Upper lobe of left lung (tissue), 6 donors: ENCODE data around the gene ANKS1A. TPM values are rescaled to one million over a fixed set of nuclear protein-coding genes. Genes with fewer than 3 reads are reported as not detected.
"Not testable (repeated sequence)": the region's sequence is repeated elsewhere in the genome, so short reads cannot be mapped to it uniquely, and the experiment has no call there.

ENCODE experiments used
- ATAC-seq, 2 donors: fragments of 200-7000 bp; cut with Tn5 transposase; one replicate each; pipeline ENCODE4 v1.9.1; 2022; ENCODE audit warnings: mild to moderate bottlenecking in 2 of 2, moderate library complexity in 2 of 2; ENCODE audit not compliant: low FRiP score in 2 of 2
- DNase-seq, 2 donors: peaks; one replicate each; pipeline ENCODE4 v3.0.0-alpha.2; 2019 to 2020
- H3K27ac ChIP-seq, 4 donors: fragments of 200-600 bp; sonication (generic); one replicate each; pipeline ENCODE4 v1.5.1; 2016 to 2019
- H3K27me3 ChIP-seq, 4 donors: fragments of 200-600 bp; sonication (generic); one replicate each; pipeline ENCODE4 v1.5.1; 2017 to 2019
- H3K36me3 ChIP-seq, 4 donors: fragments of 200-600 bp; sonication (generic); one replicate each; pipeline ENCODE4 v1.5.1; 2016 to 2019
- H3K4me1 ChIP-seq, 4 donors: fragments of 200-600 bp; sonication (generic); one replicate each; pipeline ENCODE4 v1.5.1; 2018 to 2019
- H3K4me3 ChIP-seq, 4 donors: fragments of 200-600 bp; sonication (generic); one replicate each; pipeline ENCODE4 v1.5.1; 2017 to 2019; ENCODE audit warnings: mild to moderate bottlenecking in 2 of 4, moderate library complexity in 1 of 4
- H3K9me3 ChIP-seq, 4 donors: fragments of 200-600 bp; sonication (generic); one replicate each; pipeline ENCODE4 v1.5.1; 2018 to 2019
- CTCF ChIP-seq, 6 experiments: fragments of 450-650 bp in 4 of 6; fragments of 200-600 bp in 2 of 6; sonication (generic) in 2 of 6; IDR thresholded peaks; one replicate each; pipeline ENCODE4 v1.5.1; 2016 to 2019; ENCODE audit warnings: antibody characterized with exemption in 6 of 6
- EP300 ChIP-seq, 4 donors: sonication (generic); formaldehyde crosslinking; IDR thresholded peaks; one replicate each; pipeline ENCODE4 v1.5.1; 2017; ENCODE audit warnings: antibody characterized with exemption in 4 of 4, control low read depth in 2 of 4
- POLR2A ChIP-seq, 4 donors: fragments of 450-650 bp; IDR thresholded peaks; one replicate each; pipeline ENCODE4 v1.5.1; 2016 to 2017; ENCODE audit warnings: antibody characterized with exemption in 4 of 4, mild to moderate bottlenecking in 2 of 4
- POLR2AphosphoS5 ChIP-seq, 2 donors: sonication (generic); formaldehyde crosslinking; IDR thresholded peaks; one replicate each; pipeline ENCODE4 v1.5.1; 2017; ENCODE audit warnings: antibody characterized with exemption in 2 of 2
- WGBS, 2 donors: methylation state at CpG; one replicate each; pipeline ENCODE4 v1.1.5; 2017 to 2018; 5-methylcytosine and 5-hydroxymethylcytosine counted together
- total RNA-seq, 6 donors: library from RNA; depleted of rRNA in 4 of 6; stranded (reverse); fragments of >200 nt in 4 of 6; gene quantifications; one replicate each; pipeline versions ENCODE4 v1.1.0 to v1.2.1, GENCODE V29; 2016 to 2021
- donor health status: DM: no; HTN: no; CAD: no; lungs with moderate emphysema.
- donor health status: DM: no; HTN: yes; CAD: no; lungs with severe emphysema.

ANKS1A gene
- total RNA-seq, 6 donors from 2014 or later, result 47.2 to 85.3 (median 53.5) TPM

- Histone ChIP-seq H3K4me1 (peaks cover 0 to 23% (median 14%) of the 10 kb centered on the region in 4 donors), H3K4me3 (no peak overlapping the region), H3K9me3 (no peaks in the 10 kb centered on the region), H3K36me3 (peaks cover 0 to 5% (median 0%) of the 10 kb centered on the region in 4 donors), H3K27me3 (no peaks in the 10 kb centered on the region), H3K27ac (peak overlapping the region in 1 of 4 donors; percentile 23)
- no peak for TF ChIP-seq EP300 (IDR thresholded peaks at IDR 0.05)
- no peak for TF ChIP-seq CTCF (IDR thresholded peaks at IDR 0.05)
- TF ChIP-seq POLR2A (IDR thresholded peaks at IDR 0.05), result no peak
- TF ChIP-seq POLR2AphosphoS5 (IDR thresholded peaks at IDR 0.05), result no peak
- DNase-seq (no peak), ATAC-seq (no peak)
- 33 to 37% methylated on average over 4 of the region's 4 CpGs for WGBS, 2 donors
Measured at GRCh38 chr6:35096129-35096862, 207.2 kb downstream of the ANKS1A start.

- Histone ChIP-seq H3K36me3 (no peaks in the 10 kb centered on the region), H3K9me3 (no peaks in the 10 kb centered on the region), H3K4me3 (no peak overlapping the region), H3K27ac (no peak overlapping the region), H3K27me3 (no peaks in the 10 kb centered on the region), H3K4me1 (peaks cover 0 to 14% (median 4%) of the 10 kb centered on the region in 4 donors)
- TF ChIP-seq POLR2A (IDR thresholded peaks at IDR 0.05) (no peak), CTCF (IDR thresholded peaks at IDR 0.05) (no peak), POLR2AphosphoS5 (IDR thresholded peaks at IDR 0.05) (no peak)
- 95 to 97% methylated on average over 5 of the region's 5 CpGs for WGBS, 2 donors
- ATAC-seq (no peak), DNase-seq (no peak)
Measured at GRCh38 chr6:35099116-35099515, 210.1 kb downstream of the ANKS1A start.

- TF ChIP-seq EP300 (IDR thresholded peaks at IDR 0.05) (no peak), POLR2AphosphoS5 (IDR thresholded peaks at IDR 0.05) (no peak), POLR2A (IDR thresholded peaks at IDR 0.05) (no peak), CTCF (IDR thresholded peaks at IDR 0.05) (no peak)
- Histone ChIP-seq H3K36me3 (no peaks in the 10 kb centered on the region), H3K4me3 (no peak overlapping the region), H3K27me3 (no peaks in the 10 kb centered on the region), H3K27ac (no peak overlapping the region), H3K4me1 (no peaks in the 10 kb centered on the region), H3K9me3 (peaks cover 0 to 4% (median 0%) of the 10 kb centered on the region in 4 donors)
- DNase-seq (no peak), ATAC-seq (no peak)
- WGBS, 2 donors, result 96 to 97% methylated on average over 3 of the region's 3 CpGs
Measured at GRCh38 chr6:35105078-35105477, 216.0 kb downstream of the ANKS1A start.

DNA sequence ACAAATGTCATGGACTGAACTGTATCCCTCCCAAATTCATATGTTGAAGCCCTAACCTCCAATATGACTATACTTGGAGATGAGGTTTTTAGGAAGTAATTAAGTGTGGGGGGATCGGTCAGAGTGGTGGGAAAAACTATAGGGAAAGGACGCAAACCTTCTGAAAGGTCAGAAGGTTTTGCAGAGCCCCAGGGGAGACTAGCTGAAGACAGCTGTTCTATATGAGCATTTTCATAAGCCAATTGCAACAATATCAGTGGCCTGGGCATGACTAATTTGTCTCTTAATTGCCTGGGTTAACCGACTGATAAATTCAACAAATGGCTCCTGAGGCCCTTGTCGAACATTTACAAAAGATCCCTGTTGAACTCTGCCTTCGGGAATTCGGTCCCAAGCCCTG lies 217.0 kb downstream of the ANKS1A start:
- not testable (repeated sequence) for H3K36me3 ChIP-seq, H3K27me3 ChIP-seq, H3K4me1 ChIP-seq, H3K9me3 ChIP-seq, DNase-seq, ATAC-seq, H3K27ac ChIP-seq, H3K4me3 ChIP-seq
- 91 to 92% methylated on average over 6 of the region's 6 CpGs for WGBS, 2 donors

- not testable (repeated sequence) for H3K4me1 ChIP-seq, H3K4me3 ChIP-seq, H3K9me3 ChIP-seq, H3K27ac ChIP-seq, ATAC-seq, H3K36me3 ChIP-seq, H3K27me3 ChIP-seq
- peak in 1 of 2 donors; percentile 25 for DNase-seq
- WGBS, 2 donors, result 59 to 73% methylated on average over 8 of the region's 8 CpGs
Measured at GRCh38 chr6:35107208-35107607, 218.2 kb downstream of the ANKS1A start.

- not testable (repeated sequence) for H3K9me3 ChIP-seq, H3K27ac ChIP-seq, DNase-seq, H3K4me3 ChIP-seq, H3K4me1 ChIP-seq, H3K27me3 ChIP-seq, ATAC-seq, H3K36me3 ChIP-seq
- 53 to 58% methylated on average over 5 of the region's 5 CpGs for WGBS, 2 donors
Measured at GRCh38 chr6:35107761-35108160, 218.7 kb downstream of the ANKS1A start.
